HCT116 (cell line): ENCODE measurements around the gene SUSD2. TPM values are rescaled to one million over a fixed set of nuclear protein-coding genes. Genes with fewer than 3 reads are reported as not detected.
A peak's percentile ranks its signal among the peaks of the same experiment; 100 is the strongest.

ENCODE experiments used
- ATAC-seq: fragments of 200-7000 bp; cut with Tn5 transposase; 2 replicates; pipeline ENCODE4 v1.9.1; 2020; ENCODE audit warnings: mild to moderate bottlenecking, moderate library complexity
- BruUV-seq: library from RNA; stranded (reverse); fragments of 400-500 nt; replicated peaks from 2 replicates; lab custom pipeline; 2021; lab: Mats Ljungman, UMichigan
- CTCF ChIA-PET: fragments of 300-600 bp; sonication (Branson Sonifier 250); formaldehyde crosslinking; loops from one replicate; lab custom pipeline; 2021; ENCODE audit warnings: antibody characterized with exemption; lab: Charles Lee
- POLR2A ChIA-PET: fragments of 300-600, 350-600 bp; sonication (Branson Sonifier 250); formaldehyde crosslinking; loops from one replicate; lab custom pipeline; 2021; ENCODE audit warnings: antibody characterized with exemption; lab: Charles Lee
- RAD21 ChIA-PET, 2 experiments: fragments of 300-600 bp; sonication (Branson Sonifier 250); formaldehyde crosslinking; loops; one replicate each; lab custom pipeline; 2023; ENCODE audit warnings: low total read pairs in 2 of 2; ENCODE audit not compliant: uncharacterized antibody in 2 of 2, unreplicated experiment in 2 of 2, low non-redundant PET in 1 of 2; lab: Charles Lee
- DNase-seq: peaks from one replicate; pipeline ENCODE4 v3.0.0-alpha.2; 2010; ENCODE audit warnings: low read depth, low spot score
- H2AFZ ChIP-seq: fragments of 200-600 bp; shearing (Covaris generic), sonication (generic); 2 replicates; pipeline ENCODE4 v1.6.1; 2017; ENCODE audit warnings: low read depth, mixed run types, mixed read lengths, antibody characterized with exemption, low read length; ENCODE audit not compliant: poor library complexity, severe bottlenecking
- H3K27ac ChIP-seq: 2 replicates; pipeline ENCODE4 v1.5.1; 2012; ENCODE audit warnings: low read depth, low read length
- H3K27me3 ChIP-seq: fragments of 200-600 bp; sonication (generic); 2 replicates; pipeline ENCODE4 v1.6.1; 2016; ENCODE audit warnings: mixed run types, low read length, mixed read lengths; ENCODE audit not compliant: insufficient read depth
- H3K36me3 ChIP-seq, 2 experiments: fragments of 200-500 bp in 1 of 2; fragments of 200-600 bp in 1 of 2; sonication (Bioruptor generic) in 1 of 2; sonication (generic) in 1 of 2; 2 replicates each; pipeline versions ENCODE4 v1.5.1 to v1.6.1; 2014 to 2016; ENCODE audit warnings: low read length in 2 of 2, inconsistent platforms in 1 of 2, mixed read lengths in 1 of 2, mixed run types in 1 of 2; ENCODE audit not compliant: insufficient read depth in 2 of 2, control insufficient read depth in 1 of 2
- H3K4me1 ChIP-seq, 2 experiments: fragments of 200-600 bp in 1 of 2; sonication (generic) in 1 of 2; 2 replicates each; pipeline versions ENCODE4 v1.5.1 to v1.6.1; 2012 to 2017; ENCODE audit warnings: low read length in 2 of 2, inconsistent platforms in 1 of 2, mild to moderate bottlenecking in 1 of 2, mixed read lengths in 1 of 2, mixed run types in 1 of 2, moderate library complexity in 1 of 2; ENCODE audit not compliant: insufficient read depth in 2 of 2, control insufficient read depth in 1 of 2
- H3K4me2 ChIP-seq: fragments of 200-600 bp; sonication (generic); 2 replicates; pipeline ENCODE4 v1.6.1; 2017; ENCODE audit warnings: mixed run types, low read length, mixed read lengths
- H3K4me3 ChIP-seq, 2 experiments: fragments of 200-600 bp in 1 of 2; sonication (generic) in 1 of 2; replicated peaks in 1 of 2; 2 replicates each; pipeline ENCODE4 v1.5.1; 2011 to 2016; ENCODE audit warnings: low read length in 2 of 2, control low read depth in 1 of 2, low read depth in 1 of 2, mild to moderate bottlenecking in 1 of 2, mixed read lengths in 1 of 2, mixed run types in 1 of 2
- H3K79me2 ChIP-seq: fragments of 200-600 bp; sonication (generic); 2 replicates; pipeline ENCODE4 v1.6.1; 2017; ENCODE audit warnings: mild to moderate bottlenecking, mixed run types, low read length, moderate library complexity, mixed read lengths; ENCODE audit not compliant: insufficient read depth
- H3K9ac ChIP-seq: fragments of 200-600 bp; sonication (generic); 2 replicates; pipeline ENCODE4 v1.6.1; 2016; ENCODE audit warnings: low read length, mixed read lengths
- H3K9me2 ChIP-seq: fragments of 200-600 bp; sonication (generic), shearing (Covaris generic); 2 replicates; pipeline ENCODE4 v1.6.1; 2017; ENCODE audit warnings: mixed run types, mild to moderate bottlenecking, moderate library complexity; ENCODE audit not compliant: insufficient read depth
- H3K9me3 ChIP-seq, 2 experiments: fragments of 200-500 bp in 1 of 2; fragments of 200-600 bp in 1 of 2; sonication (Bioruptor generic) in 1 of 2; sonication (generic) in 1 of 2; 2 replicates each; pipeline ENCODE4 v1.6.1; 2014 to 2017; ENCODE audit warnings: low read length in 2 of 2, mixed read lengths in 2 of 2, inconsistent platforms in 1 of 2, low read depth in 1 of 2, mild to moderate bottlenecking in 1 of 2, mixed run types in 1 of 2, moderate library complexity in 1 of 2; ENCODE audit not compliant: control insufficient read depth in 1 of 2, insufficient read depth in 1 of 2
- H4K20me1 ChIP-seq: fragments of 200-600 bp; sonication (generic), shearing (Covaris generic); 2 replicates; pipeline ENCODE4 v1.6.1; 2017; ENCODE audit warnings: mixed run types, mild to moderate bottlenecking, moderate library complexity; ENCODE audit not compliant: insufficient read depth
- CBX3 ChIP-seq: IDR thresholded peaks from 2 replicates; pipeline ENCODE4 v1.6.1; 2012; ENCODE audit warnings: low read depth
- EGR1 ChIP-seq: IDR thresholded peaks from 2 replicates; pipeline ENCODE4 v1.6.1; 2012; ENCODE audit warnings: low read depth
- EZH2 ChIP-seq: fragments of 200-600 bp; sonication (generic); IDR thresholded peaks from 2 replicates; pipeline ENCODE4 v1.6.1; 2017; ENCODE audit warnings: antibody characterized with exemption, mixed run types
- FOSL1 ChIP-seq: IDR thresholded peaks from 2 replicates; pipeline ENCODE4 v1.6.1; 2012; ENCODE audit warnings: low read depth
- JUND ChIP-seq: IDR thresholded peaks from 2 replicates; pipeline ENCODE4 v1.6.1; 2012
- POLR2A ChIP-seq: IDR thresholded peaks from 2 replicates; pipeline ENCODE4 v1.7.0; 2011; ENCODE audit warnings: borderline replicate concordance; ENCODE audit not compliant: insufficient read depth, insufficient read length; ENCODE audit errors: extremely low read depth
- POLR2AphosphoS5 ChIP-seq: IDR thresholded peaks from 2 replicates; pipeline ENCODE4 v1.6.1; 2011; ENCODE audit warnings: mild to moderate bottlenecking, low read depth, low read length, moderate library complexity
- RAD21 ChIP-seq: IDR thresholded peaks from 2 replicates; pipeline ENCODE4 v1.6.1; 2012; ENCODE audit warnings: low read depth, mild to moderate bottlenecking
- SIN3A ChIP-seq: IDR thresholded peaks from 2 replicates; pipeline ENCODE4 v1.6.1; 2012; ENCODE audit warnings: low read depth
- SRF ChIP-seq: IDR thresholded peaks from 2 replicates; pipeline ENCODE4 v1.6.1; 2012; ENCODE audit warnings: low read depth
- YY1 ChIP-seq: IDR thresholded peaks from 2 replicates; pipeline ENCODE4 v1.6.1; 2011; ENCODE audit warnings: low read length, low read depth, moderate library complexity, mild to moderate bottlenecking; ENCODE audit not compliant: insufficient replicate concordance; ENCODE audit errors: extremely low read depth
- ZFX ChIP-seq: fragments of 450-650 bp; IDR thresholded peaks from 2 replicates; pipeline ENCODE4 v1.6.1; 2017
- ZNF274 ChIP-seq: fragments of 200-500 bp; sonication (Bioruptor generic); IDR thresholded peaks from 2 replicates; pipeline ENCODE4 v1.6.1; 2014; ENCODE audit warnings: mild to moderate bottlenecking, low read depth, low read length, inconsistent platforms
- intact Hi-C: fragments of 100-400 bp; cut with micrococcal nuclease; formaldehyde crosslinking; loops from 2 replicates; pipeline ENCODE4 v1.10.0; 2022
- total RNA-seq: library from RNA; stranded (reverse); gene quantifications from one replicate; pipeline ENCODE4 v1.2.1, GENCODE V29; 2021; ENCODE audit not compliant: unreplicated experiment
- TF ChIP-seq, protein P1 (sequence below): IDR thresholded peaks from 2 replicates; pipeline ENCODE4 v1.6.1; 2012
- TF ChIP-seq, protein P2 (sequence below): IDR thresholded peaks from 2 replicates; pipeline ENCODE4 v1.6.1; 2012; ENCODE audit warnings: low read depth
- TF ChIP-seq, protein P3 (sequence below): IDR thresholded peaks from 2 replicates; pipeline ENCODE4 v1.6.1; 2012

Gene SUSD2
- total RNA-seq, 1 experiment from 2014 or later = 6.6 TPM

DNA sequence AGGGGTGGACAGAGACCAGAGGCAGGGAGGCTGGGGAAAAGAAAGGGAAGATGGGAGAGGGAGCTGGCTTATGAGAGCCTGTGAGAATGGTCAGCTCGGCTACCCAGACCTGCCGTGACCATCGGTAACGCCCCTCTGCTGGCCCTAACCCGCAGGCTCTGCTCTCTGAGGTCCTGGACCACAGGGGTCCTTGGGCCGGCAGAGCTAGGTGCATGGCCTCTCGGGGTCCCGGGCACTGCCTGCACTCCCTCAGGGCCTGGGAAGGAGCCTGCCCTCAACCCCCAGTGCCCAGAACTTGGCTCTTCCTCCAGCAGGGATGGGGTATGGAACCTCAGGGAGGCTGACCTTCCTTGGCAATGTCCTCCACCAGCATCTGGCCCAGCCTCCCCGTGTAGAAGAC is 50.4 kb downstream of the SUSD2 start:
- BruUV-seq = no TSS peak
- ChIA-PET CTCF (interaction anchor here (0.9 to 3.1 kb wide), 17 partner anchors 9 to 221 kb away, joined by 3 to 40 read pairs (median 4); partner anchors contain the start of gene CABIN1), POLR2A (interaction anchor here (1.0 to 2.2 kb wide), 3 partner anchors 17 to 42 kb away, joined by 4 to 9 read pairs (median 8); no protein-coding TSS in a partner anchor), RAD21 (interaction anchor here (0.6 to 2.0 kb wide), 4 partner anchors 16 to 42 kb away, joined by 4 to 13 read pairs (median 6); no protein-coding TSS in a partner anchor)
- DNase-seq = no peak
- Histone ChIP-seq H3K79me2 (no peaks in the 10 kb centered on the region), H3K9ac (no peak overlapping the region), H3K9me3 (no peaks in the 10 kb centered on the region), H3K4me2 (no peak overlapping the region), H3K9me2 (no peaks in the 10 kb centered on the region), H4K20me1 (no peaks in the 10 kb centered on the region), H3K4me1 (peaks cover 8 to 10% of the 10 kb centered on the region in 2 experiments; a peak in 3 of 4 replicates), H3K27ac (peak overlapping the region; percentile 29; the same call in 1 of the 2 replicates), H2AFZ (no peak overlapping the region), H3K27me3 (no peaks in the 10 kb centered on the region), H3K36me3 (no peaks in the 10 kb centered on the region), H3K4me3 (no peak overlapping the region)
- no peak for TF ChIP-seq EZH2
- TF ChIP-seq, protein P1, sequence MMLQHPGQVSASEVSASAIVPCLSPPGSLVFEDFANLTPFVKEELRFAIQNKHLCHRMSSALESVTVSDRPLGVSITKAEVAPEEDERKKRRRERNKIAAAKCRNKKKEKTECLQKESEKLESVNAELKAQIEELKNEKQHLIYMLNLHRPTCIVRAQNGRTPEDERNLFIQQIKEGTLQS = no peak
- no peak for TF ChIP-seq SRF
- TF ChIP-seq, protein P2, sequence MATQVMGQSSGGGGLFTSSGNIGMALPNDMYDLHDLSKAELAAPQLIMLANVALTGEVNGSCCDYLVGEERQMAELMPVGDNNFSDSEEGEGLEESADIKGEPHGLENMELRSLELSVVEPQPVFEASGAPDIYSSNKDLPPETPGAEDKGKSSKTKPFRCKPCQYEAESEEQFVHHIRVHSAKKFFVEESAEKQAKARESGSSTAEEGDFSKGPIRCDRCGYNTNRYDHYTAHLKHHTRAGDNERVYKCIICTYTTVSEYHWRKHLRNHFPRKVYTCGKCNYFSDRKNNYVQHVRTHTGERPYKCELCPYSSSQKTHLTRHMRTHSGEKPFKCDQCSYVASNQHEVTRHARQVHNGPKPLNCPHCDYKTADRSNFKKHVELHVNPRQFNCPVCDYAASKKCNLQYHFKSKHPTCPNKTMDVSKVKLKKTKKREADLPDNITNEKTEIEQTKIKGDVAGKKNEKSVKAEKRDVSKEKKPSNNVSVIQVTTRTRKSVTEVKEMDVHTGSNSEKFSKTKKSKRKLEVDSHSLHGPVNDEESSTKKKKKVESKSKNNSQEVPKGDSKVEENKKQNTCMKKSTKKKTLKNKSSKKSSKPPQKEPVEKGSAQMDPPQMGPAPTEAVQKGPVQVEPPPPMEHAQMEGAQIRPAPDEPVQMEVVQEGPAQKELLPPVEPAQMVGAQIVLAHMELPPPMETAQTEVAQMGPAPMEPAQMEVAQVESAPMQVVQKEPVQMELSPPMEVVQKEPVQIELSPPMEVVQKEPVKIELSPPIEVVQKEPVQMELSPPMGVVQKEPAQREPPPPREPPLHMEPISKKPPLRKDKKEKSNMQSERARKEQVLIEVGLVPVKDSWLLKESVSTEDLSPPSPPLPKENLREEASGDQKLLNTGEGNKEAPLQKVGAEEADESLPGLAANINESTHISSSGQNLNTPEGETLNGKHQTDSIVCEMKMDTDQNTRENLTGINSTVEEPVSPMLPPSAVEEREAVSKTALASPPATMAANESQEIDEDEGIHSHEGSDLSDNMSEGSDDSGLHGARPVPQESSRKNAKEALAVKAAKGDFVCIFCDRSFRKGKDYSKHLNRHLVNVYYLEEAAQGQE = no peak
- TF ChIP-seq POLR2A = no peak
- no peak for TF ChIP-seq JUND
- TF ChIP-seq, protein P3, sequence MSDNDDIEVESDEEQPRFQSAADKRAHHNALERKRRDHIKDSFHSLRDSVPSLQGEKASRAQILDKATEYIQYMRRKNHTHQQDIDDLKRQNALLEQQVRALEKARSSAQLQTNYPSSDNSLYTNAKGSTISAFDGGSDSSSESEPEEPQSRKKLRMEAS = no peak
- no peak for TF ChIP-seq FOSL1
- TF ChIP-seq SIN3A = no peak
- no peak for TF ChIP-seq POLR2AphosphoS5
- TF ChIP-seq CBX3 = no peak
- no peak for TF ChIP-seq EGR1
- TF ChIP-seq RAD21 = no peak
- TF ChIP-seq YY1 = no peak
- TF ChIP-seq ZNF274 = no peak
- TF ChIP-seq ZFX = no peak
- no peak for ATAC-seq
- intact Hi-C loops = no loop called here
